Islet of Langerhans (tissue), 1 donor: ENCODE data around the gene ST6GAL1.
"Not testable (repeated sequence)": the region's sequence is repeated elsewhere in the genome, so short reads cannot be mapped to it uniquely, and the experiment has no call there.

Experiments used
- FAIRE-seq: peaks from one replicate; lab custom pipeline; 2011; peaks lifted over from hg19 to GRCh38; lab: Jason Lieb, UNC

The ST6GAL1 gene

GRCh38 chr3:187021748-187022402 is 91.5 kb downstream of the ST6GAL1 start:
- no peak for FAIRE-seq

- no peak for FAIRE-seq
Measured at GRCh38 chr3:187022403-187023029, 92.2 kb downstream of the ST6GAL1 start.

- not testable (repeated sequence) for FAIRE-seq
Measured at GRCh38 chr3:187023340-187023739, 93.0 kb downstream of the ST6GAL1 start.

- FAIRE-seq = no peak
Measured at GRCh38 chr3:187024536-187025226, 94.4 kb downstream of the ST6GAL1 start.

GRCh38 chr3:187025254-187025655 is 94.9 kb downstream of the ST6GAL1 start:
- no peak for FAIRE-seq

- no peak for FAIRE-seq
Measured at GRCh38 chr3:187025656-187026316, 95.5 kb downstream of the ST6GAL1 start.

- FAIRE-seq = no peak
Measured at GRCh38 chr3:187026317-187026670, 96.0 kb downstream of the ST6GAL1 start.

- no peak for FAIRE-seq
Measured at GRCh38 chr3:187027531-187028278, 97.4 kb downstream of the ST6GAL1 start.

- no peak for FAIRE-seq
Measured at GRCh38 chr3:187031934-187032333, 101.6 kb downstream of the ST6GAL1 start.

GRCh38 chr3:187036394-187036793 is 106.1 kb downstream of the ST6GAL1 start:
- no peak for FAIRE-seq

GRCh38 chr3:187039100-187039722 is 108.9 kb downstream of the ST6GAL1 start:
- no peak for FAIRE-seq

GRCh38 chr3:187039723-187040414 is 109.5 kb downstream of the ST6GAL1 start:
- FAIRE-seq = no peak

GRCh38 chr3:187040516-187041361 is 110.4 kb downstream of the ST6GAL1 start:
- no peak for FAIRE-seq

- no peak for FAIRE-seq
Measured at GRCh38 chr3:187041362-187042307, 111.3 kb downstream of the ST6GAL1 start.

GRCh38 chr3:187042346-187042745 is 112.0 kb downstream of the ST6GAL1 start:
- no peak for FAIRE-seq

GRCh38 chr3:187042874-187043458 is 112.6 kb downstream of the ST6GAL1 start:
- FAIRE-seq = no peak

- FAIRE-seq = no peak
Measured at GRCh38 chr3:187044206-187044605, 113.9 kb downstream of the ST6GAL1 start.

- FAIRE-seq = no peak
Measured at GRCh38 chr3:187044867-187045552, 114.7 kb downstream of the ST6GAL1 start.
